Ectodermal cell (in vitro differentiated cells): ENCODE data around the gene PMM2. TPM values are rescaled to one million over a fixed set of nuclear protein-coding genes. Genes with fewer than 3 reads are reported as not detected.
"Not testable (repeated sequence)": the region's sequence is repeated elsewhere in the genome, so short reads cannot be mapped to it uniquely, and the experiment has no call there.

Source experiments
- H3K27ac ChIP-seq: 2 replicates; pipeline ENCODE4 v1.7.0; 2013; ENCODE audit warnings: mild to moderate bottlenecking, low read depth, low read length; ENCODE audit not compliant: insufficient read depth, poor library complexity, severe bottlenecking
- H3K27me3 ChIP-seq: 2 replicates; pipeline ENCODE4 v1.7.0; 2013; ENCODE audit warnings: mild to moderate bottlenecking, low read length; ENCODE audit not compliant: insufficient read depth, control insufficient read depth, poor library complexity, severe bottlenecking
- H3K36me3 ChIP-seq: one replicate; pipeline ENCODE4 v1.7.0; 2013; ENCODE audit warnings: low read length; ENCODE audit not compliant: control insufficient read depth, insufficient read depth
- H3K4me1 ChIP-seq: one replicate; pipeline ENCODE4 v1.7.0; 2013; ENCODE audit warnings: low read length; ENCODE audit not compliant: control insufficient read depth, insufficient read depth
- H3K4me3 ChIP-seq: 2 replicates; pipeline ENCODE4 v1.7.0; 2013; ENCODE audit warnings: low read depth, low read length, control low read depth; ENCODE audit not compliant: insufficient read depth
- H3K9me3 ChIP-seq: 2 replicates; pipeline ENCODE4 v1.7.0; 2013; ENCODE audit warnings: mild to moderate bottlenecking, low read length, moderate library complexity; ENCODE audit not compliant: control insufficient read depth
- WGBS, 2 experiments: methylation state at CpG; one replicate each; pipeline ENCODE4 v1.1.7; 2013; ENCODE audit warnings: missing lambda C conversion rate in 2 of 2; 5-methylcytosine and 5-hydroxymethylcytosine counted together
- polyA plus RNA-seq, 4 experiments: library from polyadenylated mRNA; stranded (reverse); fragments of 50-300 nt; gene quantifications; one replicate each; pipeline ENCODE4 v1.2.3, GENCODE V29; 2013

Gene PMM2
- polyA plus RNA-seq (2013, experiment 1 of 4): 22.3 TPM
- polyA plus RNA-seq (2013, experiment 2 of 4): 29.4 TPM
- 15.0 TPM for polyA plus RNA-seq (2013, experiment 3 of 4)
- 18.5 TPM for polyA plus RNA-seq (2013, experiment 4 of 4)

GRCh38 chr16:8797364-8798173, at the start of gene PMM2, which contains the start of gene TMEM186:
Gene PMM2, plus strand, starts transcription at chr16:8797839. Its CDS starts 44 bp downstream, at chr16:8797883.
Gene TMEM186, minus strand, starts transcription at chr16:8797639. Its CDS starts 25 bp downstream, at chr16:8797614.
- WGBS, 2 experiments: 0 to 1% methylated on average over 61 of the region's 61 CpGs
- H3K36me3 ChIP-seq: no peaks in the 10 kb centered on the region

GRCh38 chr16:8748944-8749343, 48.7 kb upstream of the PMM2 start:
- not testable (repeated sequence) for H3K36me3 ChIP-seq, H3K27me3 ChIP-seq, H3K9me3 ChIP-seq, H3K4me1 ChIP-seq, H3K4me3 ChIP-seq, H3K27ac ChIP-seq
- WGBS, 2 experiments: 88 to 96% methylated on average over 9 of the region's 9 CpGs

More at GRCh38 chr16:8797364-8798173, at the start of gene PMM2, which contains the start of gene TMEM186:
- H3K4me1 ChIP-seq: peaks cover 19% of the 10 kb centered on the region
- H3K27me3 ChIP-seq: no peaks in the 10 kb centered on the region
- no peaks in the 10 kb centered on the region for H3K9me3 ChIP-seq
- no peak within 1 kb of the TSS for H3K27ac ChIP-seq
- peak within 1 kb of the TSS; percentile 96 for H3K4me3 ChIP-seq

DNA sequence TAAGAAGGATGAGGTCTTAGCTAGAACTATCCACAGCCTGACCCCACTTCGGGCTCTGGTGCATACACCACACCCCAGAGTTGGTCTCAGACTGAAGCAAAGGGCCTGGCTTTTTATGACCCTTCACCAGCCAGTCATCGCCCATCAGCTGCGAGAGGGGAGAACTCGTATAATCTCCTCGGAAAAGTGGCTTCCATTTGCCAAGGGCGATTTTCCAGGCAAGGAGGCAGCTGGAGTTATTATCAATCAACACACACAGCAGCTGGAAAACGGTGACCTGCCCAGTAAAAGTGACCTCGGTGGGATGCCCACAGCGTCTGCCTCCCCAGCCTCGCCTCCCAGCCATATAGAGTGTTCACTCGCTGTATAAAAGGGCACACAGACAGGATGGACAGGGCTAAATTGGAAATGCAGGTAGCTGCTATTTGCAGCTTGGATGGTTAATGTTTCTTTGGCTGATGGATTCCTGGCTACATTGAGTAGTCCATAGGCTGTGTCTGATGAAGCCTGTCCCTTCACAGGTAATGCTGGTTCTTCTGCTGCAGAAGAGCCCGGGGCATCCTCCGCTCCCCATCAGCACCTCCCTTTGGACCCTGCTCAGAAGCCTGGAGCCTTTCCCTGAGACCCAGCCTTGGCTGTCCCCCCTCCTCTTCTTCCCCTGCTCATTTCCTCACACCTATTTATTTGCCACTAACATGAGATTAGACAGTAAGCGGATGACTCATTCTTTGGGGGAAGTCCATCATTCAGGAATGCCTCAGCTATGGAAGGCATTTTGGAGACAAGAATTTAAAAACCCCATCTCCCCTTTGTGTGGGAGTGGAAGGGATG, 45.9 kb upstream of the PMM2 start:
- Histone ChIP-seq H3K36me3 (no peaks in the 10 kb centered on the region), H3K27me3 (no peaks in the 10 kb centered on the region), H3K9me3 (no peaks in the 10 kb centered on the region), H3K4me3 (no peak overlapping the region), H3K4me1 (no peaks in the 10 kb centered on the region), H3K27ac (no peak overlapping the region)
- WGBS, 2 experiments: 77 to 79% methylated on average over 14 of the region's 14 CpGs

GRCh38 chr16:8752706-8753105, 44.9 kb upstream of the PMM2 start:
- 79 to 94% methylated on average over 1 of the region's 2 CpGs for WGBS, 2 experiments
- H3K9me3 ChIP-seq: no peaks in the 10 kb centered on the region
- no peak overlapping the region for H3K27ac ChIP-seq
- H3K27me3 ChIP-seq: no peaks in the 10 kb centered on the region
- no peak overlapping the region for H3K4me3 ChIP-seq
- no peaks in the 10 kb centered on the region for H3K36me3 ChIP-seq
- no peaks in the 10 kb centered on the region for H3K4me1 ChIP-seq

DNA sequence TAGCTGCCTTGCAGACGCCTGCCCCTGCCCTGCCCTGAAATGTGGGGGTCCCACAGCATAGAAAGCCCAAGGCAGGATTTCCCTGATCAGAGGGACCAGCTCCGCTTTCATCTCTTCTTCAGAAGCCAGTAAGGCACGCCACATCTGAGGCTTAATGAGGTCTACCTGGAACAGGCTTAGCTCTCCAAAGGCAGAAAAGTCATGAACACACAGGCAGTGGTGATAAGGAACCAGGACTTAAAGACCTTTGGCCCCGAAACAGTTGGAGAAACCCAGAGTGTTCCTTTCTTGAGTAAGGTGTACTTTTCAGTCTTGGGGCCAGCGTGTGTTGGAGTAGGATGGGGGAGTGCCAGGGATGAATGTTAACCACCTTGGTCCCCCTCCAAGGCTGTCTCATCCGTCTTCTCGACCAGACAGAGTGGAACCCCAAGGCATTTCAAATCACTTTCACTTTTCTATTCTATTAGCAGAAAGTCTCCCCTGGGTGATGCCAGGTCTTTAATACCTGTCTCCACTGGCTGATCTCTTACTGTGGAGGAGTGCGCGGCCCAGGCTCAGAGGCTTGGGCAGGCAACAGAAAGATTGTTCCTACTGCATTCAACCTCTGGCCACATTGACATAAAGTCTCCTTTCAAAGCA, 44.1 kb upstream of the PMM2 start:
- Histone ChIP-seq H3K27me3 (no peaks in the 10 kb centered on the region), H3K36me3 (no peaks in the 10 kb centered on the region), H3K4me3 (no peak overlapping the region), H3K9me3 (no peaks in the 10 kb centered on the region), H3K27ac (no peak overlapping the region), H3K4me1 (no peaks in the 10 kb centered on the region)
- 66 to 72% methylated on average over 9 of the region's 9 CpGs for WGBS, 2 experiments

DNA sequence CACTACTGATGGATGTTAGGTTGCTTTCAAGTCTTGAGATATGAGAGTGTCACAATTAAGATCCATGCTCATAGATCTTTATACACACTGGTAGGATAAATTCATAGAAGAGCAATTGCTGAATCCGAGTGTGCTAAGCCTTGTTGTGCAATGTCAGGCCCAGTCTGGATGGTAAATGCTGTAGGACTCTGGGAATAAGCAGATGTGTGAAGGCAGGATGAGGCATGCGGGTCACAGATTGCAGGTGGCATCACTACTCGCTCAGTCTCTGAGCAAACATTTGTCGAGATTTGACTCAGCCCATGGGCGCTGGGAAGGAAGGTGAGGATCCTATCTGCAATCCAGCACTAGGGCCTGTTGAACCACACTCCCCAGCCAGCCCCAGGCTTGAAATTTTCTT, 40.9 kb upstream of the PMM2 start:
- H3K9me3 ChIP-seq: no peaks in the 10 kb centered on the region
- H3K27me3 ChIP-seq: no peaks in the 10 kb centered on the region
- WGBS, 2 experiments: 92 to 93% methylated on average over 5 of the region's 5 CpGs
- no peaks in the 10 kb centered on the region for H3K4me1 ChIP-seq
- no peak overlapping the region for H3K4me3 ChIP-seq
- no peaks in the 10 kb centered on the region for H3K36me3 ChIP-seq
- no peak overlapping the region for H3K27ac ChIP-seq

- Histone ChIP-seq H3K4me1 (no peaks in the 10 kb centered on the region), H3K4me3 (no peak overlapping the region), H3K9me3 (no peaks in the 10 kb centered on the region), H3K27ac (no peak overlapping the region), H3K27me3 (no peaks in the 10 kb centered on the region), H3K36me3 (no peaks in the 10 kb centered on the region)
- 90 to 93% methylated on average over 6 of the region's 6 CpGs for WGBS, 2 experiments
Observed at GRCh38 chr16:8758022-8758421, 39.6 kb upstream of the PMM2 start.

- no peaks in the 10 kb centered on the region for H3K27me3 ChIP-seq
- no peak overlapping the region for H3K27ac ChIP-seq
- no peaks in the 10 kb centered on the region for H3K36me3 ChIP-seq
- H3K9me3 ChIP-seq: no peaks in the 10 kb centered on the region
- no peak overlapping the region for H3K4me3 ChIP-seq
- H3K4me1 ChIP-seq: peaks cover 7% of the 10 kb centered on the region
- WGBS, 2 experiments: 93 to 94% methylated on average over 10 of the region's 10 CpGs
Observed at GRCh38 chr16:8760021-8760420, 37.6 kb upstream of the PMM2 start.

GRCh38 chr16:8761078-8761477, 36.6 kb upstream of the PMM2 start:
- H3K9me3 ChIP-seq: no peaks in the 10 kb centered on the region
- peaks cover 7% of the 10 kb centered on the region for H3K4me1 ChIP-seq
- no peaks in the 10 kb centered on the region for H3K36me3 ChIP-seq
- H3K4me3 ChIP-seq: no peak overlapping the region
- no peak overlapping the region for H3K27ac ChIP-seq
- H3K27me3 ChIP-seq: no peaks in the 10 kb centered on the region
- 88 to 89% methylated on average over 6 of the region's 6 CpGs for WGBS, 2 experiments

DNA sequence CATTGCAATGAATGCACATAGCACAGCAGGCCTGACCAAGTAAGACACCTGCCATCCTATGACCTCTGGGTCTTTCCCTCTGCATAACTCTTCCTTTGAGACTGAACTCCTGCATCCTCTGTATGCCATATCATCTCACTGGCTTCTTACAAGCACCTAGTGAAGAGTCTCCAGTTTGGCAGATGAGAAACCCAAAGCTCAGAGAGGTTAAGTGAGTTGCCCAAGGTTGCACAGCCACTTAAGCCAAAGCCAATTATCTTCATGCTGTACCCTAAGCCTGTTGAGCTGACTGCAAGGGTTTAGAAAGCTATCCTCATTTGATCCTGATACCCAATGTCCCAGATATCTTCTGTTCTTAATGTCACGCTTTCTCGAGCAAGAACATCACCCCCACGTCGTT, 35.4 kb upstream of the PMM2 start:
- Histone ChIP-seq H3K4me3 (no peak overlapping the region), H3K36me3 (no peaks in the 10 kb centered on the region), H3K27ac (no peak overlapping the region), H3K4me1 (peaks cover 7% of the 10 kb centered on the region), H3K27me3 (no peaks in the 10 kb centered on the region), H3K9me3 (no peaks in the 10 kb centered on the region)
- 95 to 96% methylated on average over 4 of the region's 4 CpGs for WGBS, 2 experiments
